CD4-positive, alpha-beta memory T cell (primary cell): Measurements from ENCODE around the gene MAGI2. TPM values are rescaled to one million over a fixed set of nuclear protein-coding genes. Genes with fewer than 3 reads are reported as not detected.

Experiments
- CTCF ChIA-PET: fragments of 350-600 bp; sonication (Branson Sonifier 250); formaldehyde crosslinking; loops from one replicate; lab custom pipeline; 2021; ENCODE audit warnings: inconsistent platforms; ENCODE audit not compliant: partially characterized antibody; lab: Charles Lee
- POLR2A ChIA-PET: fragments of 350-600 bp; sonication (Branson Sonifier 250); formaldehyde crosslinking; loops from one replicate; lab custom pipeline; 2021; ENCODE audit not compliant: partially characterized antibody; lab: Charles Lee
- DNase-seq, 5 donors: peaks; one replicate each; pipeline versions ENCODE4 v3.0.0 to v3.0.0-alpha.2; 2020 to 2022; ENCODE audit warnings: mixed read lengths in 1 of 5
- H3K27ac ChIP-seq: one replicate; pipeline ENCODE4 v1.7.0; 2013; ENCODE audit warnings: low read depth, low read length
- H3K27me3 ChIP-seq: 2 replicates; pipeline ENCODE4 v1.7.0; 2013; ENCODE audit warnings: mild to moderate bottlenecking, low read length, moderate library complexity; ENCODE audit not compliant: insufficient read depth
- H3K36me3 ChIP-seq: 2 replicates; pipeline ENCODE4 v1.7.0; 2013; ENCODE audit warnings: mild to moderate bottlenecking, low read length, moderate library complexity; ENCODE audit not compliant: insufficient read depth
- H3K4me1 ChIP-seq: 2 replicates; pipeline ENCODE4 v1.7.0; 2013; ENCODE audit warnings: mild to moderate bottlenecking, low read length, moderate library complexity; ENCODE audit not compliant: insufficient read depth
- H3K4me3 ChIP-seq, 2 donors: one replicate each; pipeline ENCODE4 v1.7.0; 2013; ENCODE audit warnings: low read length in 2 of 2, mild to moderate bottlenecking in 1 of 2
- H3K9me3 ChIP-seq, 2 donors: one replicate each; pipeline ENCODE4 v1.7.0; 2013; ENCODE audit warnings: low read length in 2 of 2, control low read depth in 1 of 2; ENCODE audit not compliant: control insufficient read depth in 1 of 2
- H3K27ac Mint-ChIP-seq, 7 donors: one replicate each; pipeline ENCODE4 v1.8.0; 2020 to 2021; ENCODE audit warnings: mixed read lengths in 7 of 7, mild to moderate bottlenecking in 6 of 7, inconsistent platforms in 3 of 7, moderate library complexity in 3 of 7
- H3K27me3 Mint-ChIP-seq, 2 donors: one replicate each; pipeline ENCODE4 v1.8.0; 2020 to 2021; ENCODE audit warnings: mixed read lengths in 2 of 2
- H3K36me3 Mint-ChIP-seq, 2 donors: one replicate each; pipeline ENCODE4 v1.8.0; 2020 to 2021; ENCODE audit warnings: mixed read lengths in 2 of 2, inconsistent platforms in 1 of 2, mild to moderate bottlenecking in 1 of 2
- H3K4me1 Mint-ChIP-seq, 4 donors: one replicate each; pipeline ENCODE4 v1.8.0; 2020 to 2021; ENCODE audit warnings: mixed read lengths in 4 of 4, mild to moderate bottlenecking in 1 of 4
- H3K4me3 Mint-ChIP-seq, 8 donors: one replicate each; pipeline ENCODE4 v1.8.0; 2020 to 2021; ENCODE audit warnings: mixed read lengths in 8 of 8, mild to moderate bottlenecking in 7 of 8, moderate library complexity in 6 of 8, inconsistent platforms in 3 of 8
- H3K9me3 Mint-ChIP-seq, 8 donors: one replicate each; pipeline ENCODE4 v1.8.0; 2020 to 2021; ENCODE audit warnings: mixed read lengths in 8 of 8, mild to moderate bottlenecking in 5 of 8, inconsistent platforms in 3 of 8, moderate library complexity in 1 of 8
- intact Hi-C: fragments of 100-400 bp; cut with micrococcal nuclease; formaldehyde crosslinking; loops from one replicate; pipeline ENCODE4 v1.15.1; 2023
- polyA plus RNA-seq, 2 donors: library from polyadenylated mRNA; unstranded; fragments of 300-500 nt; fragmentation: Illumina TruSeq; gene quantifications; one replicate each; pipeline ENCODE4 v1.2.3, GENCODE V29; 2021
- total RNA-seq, 2 experiments: library from RNA; stranded (reverse); gene quantifications; one replicate each; pipeline ENCODE4 v1.2.3, GENCODE V29; 2021

MAGI2 gene
- total and polyA plus RNA-seq, 4 experiments from 2014 or later: 0.23 to 0.25 TPM; not detected in 2

- Mint-ChIP-seq H3K4me3 (no peak overlapping the region), H3K27me3 (no peaks in the 10 kb centered on the region), H3K4me1 (peaks cover 0 to 1% (median 0%) of the 10 kb centered on the region in 4 donors), H3K27ac (no peak overlapping the region), H3K36me3 (no peaks in the 10 kb centered on the region), H3K9me3 (peaks cover 0 to 7% (median under 1%) of the 10 kb centered on the region in 8 donors)
- Histone ChIP-seq H3K4me3 (no peak overlapping the region), H3K4me1 (no peaks in the 10 kb centered on the region), H3K9me3 (no peaks in the 10 kb centered on the region), H3K27me3 (no peaks in the 10 kb centered on the region), H3K27ac (no peak overlapping the region), H3K36me3 (no peaks in the 10 kb centered on the region)
- intact Hi-C loops: no loop called here
- POLR2A ChIA-PET: no interaction called here
- CTCF ChIA-PET: no interaction called here
- DNase-seq: no peak
These were observed 611.4 kb downstream of the MAGI2 start for GRCh38 chr7:78842068-78842467.

GRCh38 chr7:78835897-78836296 is 617.6 kb downstream of the MAGI2 start:
- no peaks in the 10 kb centered on the region for H3K4me1 ChIP-seq
- Mint-ChIP-seq H3K4me3 (no peak overlapping the region), H3K27ac (no peak overlapping the region), H3K9me3 (peaks cover 0 to 13% (median 4%) of the 10 kb centered on the region in 8 donors), H3K36me3 (no peaks in the 10 kb centered on the region), H3K27me3 (no peaks in the 10 kb centered on the region), H3K4me1 (no peaks in the 10 kb centered on the region)
- POLR2A ChIA-PET: no interaction called here
- H3K36me3 ChIP-seq: no peaks in the 10 kb centered on the region
- intact Hi-C loops: no loop called here
- H3K4me3 ChIP-seq: no peak overlapping the region
- no peaks in the 10 kb centered on the region for H3K9me3 ChIP-seq
- H3K27me3 ChIP-seq: no peaks in the 10 kb centered on the region
- no peak overlapping the region for H3K27ac ChIP-seq
- DNase-seq: no peak
- CTCF ChIA-PET: no interaction called here

GRCh38 chr7:78828317-78828716 is 625.1 kb downstream of the MAGI2 start:
- Mint-ChIP-seq H3K27ac (no peak overlapping the region), H3K4me3 (no peak overlapping the region), H3K27me3 (no peaks in the 10 kb centered on the region), H3K4me1 (no peaks in the 10 kb centered on the region), H3K36me3 (no peaks in the 10 kb centered on the region), H3K9me3 (peaks cover 0 to 14% (median 3%) of the 10 kb centered on the region in 8 donors)
- Histone ChIP-seq H3K27me3 (no peaks in the 10 kb centered on the region), H3K4me1 (no peaks in the 10 kb centered on the region), H3K36me3 (no peaks in the 10 kb centered on the region), H3K9me3 (no peaks in the 10 kb centered on the region), H3K4me3 (no peak overlapping the region), H3K27ac (no peak overlapping the region)
- DNase-seq: no peak
- intact Hi-C loops: no loop called here
- ChIA-PET POLR2A (no interaction called here), CTCF (no interaction called here)

- Histone ChIP-seq H3K9me3 (no peaks in the 10 kb centered on the region), H3K27me3 (no peaks in the 10 kb centered on the region), H3K36me3 (no peaks in the 10 kb centered on the region), H3K4me1 (no peaks in the 10 kb centered on the region), H3K4me3 (no peak overlapping the region), H3K27ac (no peak overlapping the region)
- DNase-seq: no peak
- Mint-ChIP-seq H3K4me1 (no peaks in the 10 kb centered on the region), H3K4me3 (no peak overlapping the region), H3K9me3 (peaks cover 0 to 12% (median 3%) of the 10 kb centered on the region in 8 donors), H3K36me3 (no peaks in the 10 kb centered on the region), H3K27me3 (no peaks in the 10 kb centered on the region), H3K27ac (no peak overlapping the region)
- CTCF ChIA-PET: no interaction called here
- intact Hi-C loops: no loop called here
- POLR2A ChIA-PET: no interaction called here
These were observed 649.9 kb downstream of the MAGI2 start for GRCh38 chr7:78803501-78804127.

- no peak for DNase-seq
- peaks cover 0 to 5% (median 3%) of the 10 kb centered on the region in 8 donors for H3K9me3 Mint-ChIP-seq
- H3K4me1 Mint-ChIP-seq: no peaks in the 10 kb centered on the region
- Histone ChIP-seq H3K27me3 (no peaks in the 10 kb centered on the region), H3K36me3 (no peaks in the 10 kb centered on the region), H3K9me3 (no peaks in the 10 kb centered on the region), H3K4me1 (no peaks in the 10 kb centered on the region), H3K4me3 (no peak overlapping the region), H3K27ac (no peak overlapping the region)
- H3K4me3 Mint-ChIP-seq: peak overlapping the region in 1 of 8 donors; percentile 6
- no peak overlapping the region for H3K27ac Mint-ChIP-seq
- H3K36me3 Mint-ChIP-seq: no peaks in the 10 kb centered on the region
- ChIA-PET CTCF (no interaction called here), POLR2A (no interaction called here)
- H3K27me3 Mint-ChIP-seq: no peaks in the 10 kb centered on the region
- intact Hi-C loops: no loop called here
These were observed 659.4 kb downstream of the MAGI2 start for GRCh38 chr7:78794101-78794500.

- H3K4me3 ChIP-seq: no peak overlapping the region
- no peaks in the 10 kb centered on the region for H3K4me1 ChIP-seq
- no peaks in the 10 kb centered on the region for H3K27me3 Mint-ChIP-seq
- POLR2A ChIA-PET: no interaction called here
- no peak for DNase-seq
- H3K36me3 ChIP-seq: no peaks in the 10 kb centered on the region
- H3K27me3 ChIP-seq: no peaks in the 10 kb centered on the region
- intact Hi-C loops: no loop called here
- H3K27ac ChIP-seq: no peak overlapping the region
- peaks cover 0 to 5% (median under 1%) of the 10 kb centered on the region in 8 donors for H3K9me3 Mint-ChIP-seq
- CTCF ChIA-PET: no interaction called here
- H3K9me3 ChIP-seq: no peaks in the 10 kb centered on the region
- H3K27ac Mint-ChIP-seq: no peak overlapping the region
- H3K4me1 Mint-ChIP-seq: no peaks in the 10 kb centered on the region
- H3K4me3 Mint-ChIP-seq: no peak overlapping the region
- no peaks in the 10 kb centered on the region for H3K36me3 Mint-ChIP-seq
These were observed 660.8 kb downstream of the MAGI2 start for GRCh38 chr7:78792624-78793023.

GRCh38 chr7:78792006-78792405 is 661.5 kb downstream of the MAGI2 start:
- no peaks in the 10 kb centered on the region for H3K36me3 Mint-ChIP-seq
- no peaks in the 10 kb centered on the region for H3K36me3 ChIP-seq
- no peak overlapping the region for H3K27ac Mint-ChIP-seq
- CTCF ChIA-PET: no interaction called here
- intact Hi-C loops: no loop called here
- DNase-seq: no peak
- no peaks in the 10 kb centered on the region for H3K4me1 Mint-ChIP-seq
- H3K27me3 Mint-ChIP-seq: no peaks in the 10 kb centered on the region
- no peak overlapping the region for H3K27ac ChIP-seq
- no peak overlapping the region for H3K4me3 ChIP-seq
- POLR2A ChIA-PET: no interaction called here
- H3K4me3 Mint-ChIP-seq: no peak overlapping the region
- H3K9me3 Mint-ChIP-seq: peaks cover 0 to 5% (median 2%) of the 10 kb centered on the region in 8 donors
- H3K9me3 ChIP-seq: no peaks in the 10 kb centered on the region
- H3K4me1 ChIP-seq: no peaks in the 10 kb centered on the region
- H3K27me3 ChIP-seq: no peaks in the 10 kb centered on the region
